ENCODE results near the gene NFIX.

GRCh38 chr19:13127811-13128575 is 132.7 kb downstream of the NFIX start:
- TF ChIP-seq CTCF (optimal IDR thresholded peaks at IDR 0.05 in 1 of 3, IDR thresholded peaks at IDR 0.05 in 1 of 3, conservative IDR thresholded peaks at IDR 0.05 in 1 of 3; ENCODE audit: extremely low read depth in 1 of 3, insufficient read depth in 2 of 3, low read length in 3 of 3) (no peak), EZH2 (IDR thresholded peaks at IDR 0.05; ENCODE audit: low read length) (no peak)
